OCI-LY1 (cell line): ENCODE results near the gene SYCP3.

ENCODE experiments used
- EZH2 ChIP-seq: fragments of 200-600 bp; sonication (generic), shearing (Covaris generic); IDR thresholded peaks from 2 replicates; pipeline ENCODE4 v1.8.0; 2017; ENCODE audit warnings: borderline replicate concordance, mixed run types, mild to moderate bottlenecking, antibody characterized with exemption, low read length, moderate library complexity, mixed read lengths
- TF ChIP-seq, protein P1 (sequence below): fragments of 200-600 bp; sonication (generic), shearing (Covaris generic); IDR thresholded peaks from 2 replicates; pipeline ENCODE4 v1.5.1; 2017; ENCODE audit warnings: mild to moderate bottlenecking, antibody characterized with exemption, low read length, moderate library complexity, mixed read lengths

DNA sequence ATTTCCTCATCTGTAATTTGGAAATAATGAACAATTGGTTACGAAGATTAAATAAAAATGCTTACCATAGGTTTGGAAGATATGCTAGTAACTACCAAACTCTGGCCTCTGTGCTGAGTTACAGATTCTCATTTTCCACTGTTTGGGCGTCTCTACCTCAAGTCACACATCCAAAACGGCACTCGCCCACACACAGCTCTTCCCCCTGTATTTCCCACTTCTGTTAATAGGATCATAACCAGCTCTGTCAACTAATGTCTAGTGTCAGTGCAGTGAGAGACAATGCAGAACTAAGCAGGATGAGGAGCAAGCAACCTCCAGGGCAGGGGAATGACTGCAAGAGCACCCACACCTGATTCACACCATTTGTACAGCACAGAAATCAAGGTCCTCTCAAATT, 10.9 kb upstream of the SYCP3 start:
- TF ChIP-seq, protein P1, sequence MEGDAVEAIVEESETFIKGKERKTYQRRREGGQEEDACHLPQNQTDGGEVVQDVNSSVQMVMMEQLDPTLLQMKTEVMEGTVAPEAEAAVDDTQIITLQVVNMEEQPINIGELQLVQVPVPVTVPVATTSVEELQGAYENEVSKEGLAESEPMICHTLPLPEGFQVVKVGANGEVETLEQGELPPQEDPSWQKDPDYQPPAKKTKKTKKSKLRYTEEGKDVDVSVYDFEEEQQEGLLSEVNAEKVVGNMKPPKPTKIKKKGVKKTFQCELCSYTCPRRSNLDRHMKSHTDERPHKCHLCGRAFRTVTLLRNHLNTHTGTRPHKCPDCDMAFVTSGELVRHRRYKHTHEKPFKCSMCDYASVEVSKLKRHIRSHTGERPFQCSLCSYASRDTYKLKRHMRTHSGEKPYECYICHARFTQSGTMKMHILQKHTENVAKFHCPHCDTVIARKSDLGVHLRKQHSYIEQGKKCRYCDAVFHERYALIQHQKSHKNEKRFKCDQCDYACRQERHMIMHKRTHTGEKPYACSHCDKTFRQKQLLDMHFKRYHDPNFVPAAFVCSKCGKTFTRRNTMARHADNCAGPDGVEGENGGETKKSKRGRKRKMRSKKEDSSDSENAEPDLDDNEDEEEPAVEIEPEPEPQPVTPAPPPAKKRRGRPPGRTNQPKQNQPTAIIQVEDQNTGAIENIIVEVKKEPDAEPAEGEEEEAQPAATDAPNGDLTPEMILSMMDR = no peak
- TF ChIP-seq EZH2 = no peak
